GM21381 (cell line): ENCODE data around the gene DSN1.

Source experiments
- ATAC-seq: cut with Tn5 transposase; IDR thresholded peaks from one replicate; pipeline ENCODE4 v1.9.1; 2021; ENCODE audit warnings: mild to moderate bottlenecking, moderate library complexity; ENCODE audit not compliant: unreplicated experiment

The DSN1 gene

DNA sequence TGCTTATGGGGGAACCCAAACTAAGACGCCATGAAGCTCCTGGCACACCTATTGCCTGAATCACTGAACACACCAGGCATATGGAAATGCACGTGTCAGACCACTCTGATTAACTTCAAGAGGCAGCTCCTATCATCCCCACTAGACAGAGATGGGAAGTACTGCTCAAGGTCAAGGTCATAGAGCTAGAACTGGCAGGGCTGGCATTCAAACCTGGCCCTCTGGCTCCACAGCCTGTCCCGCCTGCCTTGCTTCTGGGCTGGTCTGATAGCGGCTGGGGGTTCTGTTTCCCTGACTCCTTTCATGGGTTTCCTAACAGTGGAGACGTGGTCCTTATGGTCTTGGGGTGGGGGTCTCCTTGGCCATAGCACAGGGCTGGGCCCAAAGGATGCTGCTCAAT, 22.6 kb upstream of the DSN1 start:
- ATAC-seq: no peak

GRCh38 chr20:36795691-36796090, 22.1 kb upstream of the DSN1 start:
- no peak for ATAC-seq

GRCh38 chr20:36794116-36794474, 20.5 kb upstream of the DSN1 start:
- ATAC-seq: no peak

GRCh38 chr20:36793294-36794115, 19.9 kb upstream of the DSN1 start:
- ATAC-seq: no peak

GRCh38 chr20:36792422-36792821, 18.9 kb upstream of the DSN1 start:
- ATAC-seq: no peak

GRCh38 chr20:36791862-36792261, 18.3 kb upstream of the DSN1 start:
- ATAC-seq: no peak

DNA sequence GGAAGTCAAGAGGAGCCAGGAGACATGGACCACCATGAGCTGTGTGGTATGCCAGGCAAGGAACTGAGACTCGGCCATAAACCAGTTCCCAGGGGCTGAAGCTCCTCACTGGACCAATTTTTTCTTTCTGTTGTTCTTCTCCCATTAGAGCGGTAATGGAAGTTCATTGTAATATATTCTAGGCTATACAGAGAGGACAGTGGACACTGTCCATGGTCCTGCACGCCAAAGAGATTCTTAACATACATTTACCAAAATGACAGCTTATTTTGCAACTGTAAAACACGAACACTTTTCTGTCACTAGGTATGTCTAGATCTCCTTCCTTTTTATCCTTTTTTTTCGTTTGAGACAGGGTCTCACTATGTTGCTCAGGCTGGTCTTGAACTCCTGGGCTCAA, 13.1 kb upstream of the DSN1 start:
- no peak for ATAC-seq

DNA sequence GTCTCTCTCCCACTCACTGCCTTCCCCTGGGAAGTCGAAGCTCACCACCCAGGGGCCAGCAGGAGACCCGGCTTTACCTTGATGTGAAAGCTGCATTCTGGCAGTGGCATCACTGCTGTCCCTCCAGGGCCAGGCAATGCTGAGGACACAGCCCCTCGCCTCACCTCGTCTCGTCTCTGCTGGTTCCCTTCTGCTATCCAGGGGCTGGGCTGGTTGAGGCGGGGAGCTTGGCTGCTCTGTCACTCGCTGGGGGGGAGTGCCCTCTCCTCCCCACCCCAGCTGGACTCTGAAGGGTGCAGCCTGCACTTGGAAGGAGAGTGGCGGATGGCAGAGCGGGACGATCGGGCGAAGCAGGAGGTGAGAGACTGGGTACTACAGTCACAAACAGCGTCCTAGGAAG, 12.7 kb upstream of the DSN1 start:
- no peak for ATAC-seq

DNA sequence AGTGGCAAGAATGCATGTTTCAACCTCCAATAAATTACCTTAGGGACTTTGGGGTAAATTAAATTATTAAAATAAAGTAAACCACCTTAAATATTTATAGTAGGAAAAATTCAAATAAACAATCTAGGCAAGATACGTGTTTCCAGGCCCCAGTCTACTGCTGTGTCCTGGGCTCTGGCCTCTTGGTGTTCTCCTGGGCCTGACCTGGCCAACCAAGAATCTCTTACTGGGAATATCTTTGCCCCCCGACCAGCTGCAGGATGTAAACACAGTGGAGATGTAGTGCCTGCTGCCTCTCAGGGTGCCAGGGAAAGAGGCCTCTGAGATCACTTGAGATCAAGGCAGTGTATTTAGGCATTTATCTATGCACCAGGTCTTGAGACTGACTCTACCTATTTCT, 11.7 kb upstream of the DSN1 start:
- no peak for ATAC-seq

GRCh38 chr20:36784900-36785299, 11.3 kb upstream of the DSN1 start:
- no peak for ATAC-seq

- ATAC-seq: no peak
Measured at GRCh38 chr20:36784116-36784515, 10.6 kb upstream of the DSN1 start.

DNA sequence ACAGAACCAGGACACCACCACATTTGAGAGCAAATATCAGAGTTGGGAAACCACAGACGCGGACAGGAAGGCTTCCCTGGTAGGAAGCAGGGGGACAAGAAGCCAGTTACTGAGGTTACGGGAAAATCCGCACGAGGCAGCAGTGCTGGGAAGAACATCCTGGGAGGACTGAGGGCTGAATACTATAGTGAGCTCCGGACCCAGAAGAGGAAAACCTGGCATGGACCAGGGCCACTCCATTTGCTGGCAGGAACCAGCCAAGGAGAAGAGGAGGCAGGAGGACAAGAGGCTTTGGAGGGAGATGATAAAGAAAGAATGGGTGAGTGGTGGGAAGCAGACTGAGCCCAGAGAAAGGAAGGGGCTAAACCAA, 6.1 kb upstream of the DSN1 start:
- ATAC-seq: no peak

- ATAC-seq: no peak
Measured at GRCh38 chr20:36778831-36779655, 5.5 kb upstream of the DSN1 start.

- no peak for ATAC-seq
Measured at GRCh38 chr20:36777576-36777975, 4.0 kb upstream of the DSN1 start.

DNA sequence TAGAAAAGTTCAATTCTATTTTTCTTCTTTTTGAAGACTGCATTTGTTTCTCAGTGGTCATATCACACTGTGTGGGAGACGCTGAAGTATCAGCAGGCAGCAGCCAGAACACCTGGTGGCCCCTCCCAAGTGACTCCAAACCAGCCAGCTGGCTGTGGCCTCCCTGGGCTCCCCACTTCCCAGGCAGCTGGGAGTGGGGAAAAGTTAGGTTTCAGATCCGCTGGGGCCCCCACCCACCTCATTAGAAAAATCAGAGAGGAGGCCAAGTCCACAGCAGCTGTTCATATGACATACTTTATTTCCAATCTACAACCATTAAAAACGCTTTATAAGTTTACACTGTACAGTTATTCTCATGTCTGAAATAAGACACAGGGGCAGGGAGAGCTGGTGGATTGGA, 3.6 kb upstream of the DSN1 start:
- no peak for ATAC-seq

- no peak for ATAC-seq
Measured at GRCh38 chr20:36775826-36776225, 2.3 kb upstream of the DSN1 start.

DNA sequence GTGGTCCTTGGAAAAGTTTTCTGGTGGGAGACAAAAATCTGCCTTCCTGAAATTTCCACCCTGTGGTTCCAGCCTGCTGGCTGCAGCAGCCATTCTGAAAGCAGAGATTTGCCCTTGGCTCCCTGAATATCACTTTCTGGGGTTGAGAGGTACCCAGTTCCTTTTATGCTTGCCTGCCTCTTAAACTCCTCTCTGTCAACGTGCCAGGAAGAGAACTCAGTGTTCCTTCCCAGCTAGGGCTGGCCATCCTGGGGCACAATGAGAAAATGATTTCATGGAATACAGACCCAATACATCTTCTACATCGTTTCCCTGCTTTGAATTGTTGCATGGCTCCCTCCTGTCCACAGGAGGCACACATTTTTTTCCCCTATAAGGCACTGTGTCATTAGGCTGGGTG, 1.6 kb upstream of the DSN1 start:
- no peak for ATAC-seq

DNA sequence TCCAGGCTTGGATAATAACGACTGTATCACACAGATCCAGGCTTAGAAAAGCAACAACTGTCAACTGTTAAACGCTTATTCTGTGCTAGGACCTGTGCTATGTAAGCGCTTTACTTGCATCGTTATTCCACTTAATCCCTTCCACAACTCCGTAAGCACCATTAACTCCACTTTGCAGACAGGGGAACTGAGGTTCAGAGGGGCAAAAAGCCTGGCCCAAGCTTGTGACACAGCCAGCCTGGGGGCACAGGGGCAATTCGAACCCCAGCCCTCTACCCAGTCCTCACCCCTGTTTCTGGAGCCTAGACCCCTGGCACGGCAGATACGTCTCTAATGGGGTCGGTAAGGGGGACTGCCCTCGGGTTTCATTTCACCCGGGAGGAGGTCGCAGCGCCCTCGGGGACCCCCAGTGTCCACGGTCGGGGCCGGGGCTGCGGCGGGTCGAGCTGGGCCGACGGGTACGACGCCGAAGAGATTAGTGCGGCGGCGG, 411 bp downstream of the DSN1 start:
- no peak for ATAC-seq

DNA sequence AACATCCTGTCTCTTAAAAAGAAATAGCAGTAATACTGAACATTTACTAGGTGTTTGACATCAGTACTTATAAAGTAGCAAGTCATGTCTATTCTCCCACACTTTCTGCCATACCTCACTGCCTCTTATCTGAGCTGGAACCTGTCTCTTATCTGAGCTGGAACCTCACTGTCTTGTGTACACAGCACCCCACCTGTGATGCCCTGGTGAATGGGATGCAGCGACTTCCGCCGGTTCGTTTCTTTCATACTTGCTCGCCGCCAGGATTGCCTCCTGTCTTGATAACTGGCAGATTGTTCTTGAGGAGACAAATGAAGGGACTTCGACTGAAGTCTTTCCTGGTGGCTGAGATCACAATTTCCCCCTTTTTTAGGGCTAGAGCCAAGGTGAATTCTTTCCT, 2.9 kb downstream of the DSN1 start:
- ATAC-seq: no peak

DNA sequence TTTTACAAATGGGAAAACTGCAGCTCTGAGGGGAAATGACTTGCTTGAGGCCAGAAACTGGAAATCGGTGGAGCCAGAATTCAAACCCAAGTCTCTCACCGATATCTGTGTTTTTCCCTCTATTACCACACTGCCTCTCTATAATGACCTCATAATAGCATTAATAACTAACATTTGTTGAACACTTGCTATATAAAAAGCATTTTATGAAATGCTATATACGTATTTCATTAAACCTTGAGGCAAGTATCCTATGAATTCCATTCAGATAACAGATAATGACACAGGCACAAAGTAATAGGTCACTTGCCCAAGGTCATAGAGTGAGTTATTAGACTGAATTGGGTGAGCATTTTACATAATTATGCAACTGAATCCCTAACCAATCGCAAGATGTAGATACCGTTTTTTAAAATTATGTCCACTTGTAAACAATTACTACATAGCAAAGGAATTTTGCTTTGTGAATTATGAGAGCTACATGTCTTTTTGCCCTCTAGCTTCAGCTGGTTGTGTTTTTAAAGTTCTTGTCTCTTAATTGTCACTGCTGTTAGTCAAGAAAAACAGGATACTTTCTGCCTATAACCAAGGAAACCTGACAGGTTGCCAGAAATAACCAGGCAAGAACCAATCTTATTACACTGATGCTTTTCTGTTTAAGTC, 4.7 kb downstream of the DSN1 start:
- ATAC-seq: no peak

DNA sequence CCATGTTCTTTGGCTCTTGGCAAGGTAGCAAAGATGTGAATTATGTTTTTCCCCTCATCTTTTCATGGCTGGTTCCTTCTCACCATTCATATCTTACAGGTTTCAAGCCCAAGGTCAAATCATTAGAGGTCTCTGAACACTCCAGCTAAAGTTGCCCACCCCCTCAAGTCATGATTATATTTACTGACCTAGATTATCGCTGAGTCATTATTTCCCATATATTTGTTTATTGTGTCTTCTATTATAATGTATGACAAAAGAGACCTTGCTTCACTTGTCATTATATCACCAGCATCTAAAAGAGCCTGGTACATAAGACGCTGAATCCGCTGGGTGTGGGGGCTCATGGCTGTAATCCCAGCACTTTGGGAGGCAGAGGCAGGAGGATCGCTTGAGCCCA, 12.4 kb downstream of the DSN1 start:
- ATAC-seq: no peak

- no peak for ATAC-seq
Measured at GRCh38 chr20:36760647-36761046, 12.9 kb downstream of the DSN1 start.
